OCI-LY3 (cell line): Measurements from ENCODE around the gene FAM83G.

ENCODE experiments used
- H2AFZ ChIP-seq: fragments of 200-600, 300-600 bp; shearing (Covaris generic); 2 replicates; pipeline ENCODE4 v1.6.0; 2014; ENCODE audit warnings: antibody characterized with exemption, low read depth, low read length
- H3K27ac ChIP-seq: fragments of 200-600, 300-600 bp; sonication (generic); 2 replicates; pipeline ENCODE4 v1.5.1; 2014; ENCODE audit warnings: mild to moderate bottlenecking, low read length, moderate library complexity, mixed read lengths
- H3K27me3 ChIP-seq: fragments of 200-600, 300-600 bp; sonication (generic); 2 replicates; pipeline ENCODE4 v1.6.1; 2014; ENCODE audit warnings: low read depth, low read length, mixed read lengths
- H3K36me3 ChIP-seq: fragments of 200-600, 300-600 bp; sonication (generic); replicated peaks from 2 replicates; pipeline ENCODE3; 2014; ENCODE audit warnings: low read depth, low read length, mixed read lengths
- H3K4me1 ChIP-seq: fragments of 300-600, 200-600 bp; sonication (generic); 2 replicates; pipeline ENCODE4 v1.6.1; 2014; ENCODE audit warnings: low read length, mixed read lengths
- H3K4me2 ChIP-seq: fragments of 200-600, 300-600 bp; sonication (generic); 2 replicates; pipeline ENCODE4 v1.6.1; 2014; ENCODE audit warnings: low read length, mixed read lengths
- H3K4me3 ChIP-seq: fragments of 300-600, 200-600 bp; sonication (generic); 2 replicates; pipeline ENCODE4 v1.5.1; 2014; ENCODE audit warnings: antibody characterized with exemption, mild to moderate bottlenecking, low read length, moderate library complexity
- H3K79me2 ChIP-seq: fragments of 300-600, 200-600 bp; shearing (Covaris generic); 2 replicates; pipeline ENCODE4 v1.6.1; 2014; ENCODE audit warnings: mild to moderate bottlenecking, low read length, mixed read lengths
- H3K9ac ChIP-seq: fragments of 300-600, 200-600 bp; shearing (Covaris generic); 2 replicates; pipeline ENCODE4 v1.6.0; 2014; ENCODE audit warnings: mild to moderate bottlenecking, low read length, moderate library complexity
- H3K9me3 ChIP-seq: fragments of 200-600, 300-600 bp; shearing (Covaris generic); 2 replicates; pipeline ENCODE4 v1.6.1; 2014; ENCODE audit warnings: low read length, mixed read lengths; ENCODE audit not compliant: insufficient read depth
- H4K20me1 ChIP-seq: fragments of 200-600, 300-600 bp; sonication (generic); 2 replicates; pipeline ENCODE4 v1.6.1; 2016; ENCODE audit warnings: low read length, mixed read lengths; ENCODE audit not compliant: insufficient read depth
- EZH2phosphoT487 ChIP-seq: fragments of 200-600 bp; shearing (Covaris generic); IDR thresholded peaks from 2 replicates; pipeline ENCODE4 v1.6.1; 2018; ENCODE audit warnings: antibody characterized with exemption, mixed run types, low read depth
- TF ChIP-seq, protein P1 (sequence below): fragments of 200-600, 300-600 bp; sonication (generic); IDR thresholded peaks from 2 replicates; pipeline ENCODE4 v1.5.1; 2014; ENCODE audit warnings: antibody characterized with exemption, low read length, low read depth

Gene FAM83G

DNA sequence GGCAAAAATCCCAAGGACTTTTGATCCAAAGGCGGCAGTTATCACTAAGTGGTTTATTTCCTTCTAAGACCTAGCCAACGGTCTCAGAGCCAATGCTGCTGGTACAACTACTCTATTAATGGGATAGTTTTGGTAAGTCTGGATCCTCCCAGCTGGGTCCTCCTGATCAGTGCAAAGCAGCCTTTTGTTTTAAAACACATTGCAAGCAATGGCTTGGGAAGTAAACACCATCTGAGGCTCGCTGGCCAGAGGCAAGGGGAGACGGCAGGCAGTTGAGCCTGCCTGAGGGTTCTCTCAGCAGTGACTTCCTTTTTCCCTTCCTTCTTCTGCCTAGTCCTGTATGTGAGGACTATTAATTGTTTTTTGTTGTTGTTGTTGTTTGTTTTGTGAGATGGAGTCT, 54.2 kb downstream of the FAM83G start:
- H4K20me1 ChIP-seq, result no peaks in the 10 kb centered on the region
- H3K27me3 ChIP-seq, result no peaks in the 10 kb centered on the region
- no peak overlapping the region for H3K4me3 ChIP-seq
- no peaks in the 10 kb centered on the region for H3K79me2 ChIP-seq
- H3K4me1 ChIP-seq, result no peaks in the 10 kb centered on the region
- no peaks in the 10 kb centered on the region for H3K36me3 ChIP-seq
- no peak for TF ChIP-seq EZH2phosphoT487
- TF ChIP-seq, protein P1, sequence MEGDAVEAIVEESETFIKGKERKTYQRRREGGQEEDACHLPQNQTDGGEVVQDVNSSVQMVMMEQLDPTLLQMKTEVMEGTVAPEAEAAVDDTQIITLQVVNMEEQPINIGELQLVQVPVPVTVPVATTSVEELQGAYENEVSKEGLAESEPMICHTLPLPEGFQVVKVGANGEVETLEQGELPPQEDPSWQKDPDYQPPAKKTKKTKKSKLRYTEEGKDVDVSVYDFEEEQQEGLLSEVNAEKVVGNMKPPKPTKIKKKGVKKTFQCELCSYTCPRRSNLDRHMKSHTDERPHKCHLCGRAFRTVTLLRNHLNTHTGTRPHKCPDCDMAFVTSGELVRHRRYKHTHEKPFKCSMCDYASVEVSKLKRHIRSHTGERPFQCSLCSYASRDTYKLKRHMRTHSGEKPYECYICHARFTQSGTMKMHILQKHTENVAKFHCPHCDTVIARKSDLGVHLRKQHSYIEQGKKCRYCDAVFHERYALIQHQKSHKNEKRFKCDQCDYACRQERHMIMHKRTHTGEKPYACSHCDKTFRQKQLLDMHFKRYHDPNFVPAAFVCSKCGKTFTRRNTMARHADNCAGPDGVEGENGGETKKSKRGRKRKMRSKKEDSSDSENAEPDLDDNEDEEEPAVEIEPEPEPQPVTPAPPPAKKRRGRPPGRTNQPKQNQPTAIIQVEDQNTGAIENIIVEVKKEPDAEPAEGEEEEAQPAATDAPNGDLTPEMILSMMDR, result no peak
- no peak overlapping the region for H3K4me2 ChIP-seq
- no peak overlapping the region for H2AFZ ChIP-seq
- no peak overlapping the region for H3K27ac ChIP-seq
- H3K9me3 ChIP-seq, result no peaks in the 10 kb centered on the region
- no peak overlapping the region for H3K9ac ChIP-seq

DNA sequence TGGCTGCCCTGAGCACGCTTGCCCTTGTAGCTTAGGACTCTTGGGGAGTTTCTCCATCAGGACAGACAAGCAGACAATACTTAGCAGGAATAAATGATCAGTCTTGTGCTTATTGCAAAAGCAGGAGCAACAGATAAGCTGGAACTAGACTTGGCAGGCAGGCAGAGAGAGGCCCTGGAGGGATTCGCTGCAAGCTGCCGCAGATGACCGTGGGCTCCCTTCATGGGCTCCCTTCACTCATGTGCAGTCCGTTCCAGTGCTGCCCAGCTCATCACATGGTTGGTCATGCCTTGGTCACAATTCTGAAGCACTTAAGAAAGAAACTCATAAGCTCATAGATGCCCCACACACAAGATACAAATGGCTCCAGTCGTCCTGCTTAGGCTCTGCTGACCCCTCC, 55.0 kb downstream of the FAM83G start:
- no peak overlapping the region for H3K9ac ChIP-seq
- H3K27me3 ChIP-seq, result no peaks in the 10 kb centered on the region
- no peak overlapping the region for H2AFZ ChIP-seq
- H4K20me1 ChIP-seq, result no peaks in the 10 kb centered on the region
- H3K4me2 ChIP-seq, result no peak overlapping the region
- H3K4me1 ChIP-seq, result no peaks in the 10 kb centered on the region
- no peak overlapping the region for H3K27ac ChIP-seq
- H3K79me2 ChIP-seq, result no peaks in the 10 kb centered on the region
- no peak overlapping the region for H3K4me3 ChIP-seq
- no peak for TF ChIP-seq EZH2phosphoT487
- TF ChIP-seq, protein P1, result no peak
- no peaks in the 10 kb centered on the region for H3K36me3 ChIP-seq
- no peaks in the 10 kb centered on the region for H3K9me3 ChIP-seq

- Histone ChIP-seq H3K4me1 (no peaks in the 10 kb centered on the region), H3K9me3 (no peaks in the 10 kb centered on the region), H3K4me2 (no peak overlapping the region), H3K4me3 (no peak overlapping the region), H3K79me2 (no peaks in the 10 kb centered on the region), H4K20me1 (no peaks in the 10 kb centered on the region), H3K27me3 (no peaks in the 10 kb centered on the region), H3K36me3 (no peaks in the 10 kb centered on the region), H2AFZ (no peak overlapping the region), H3K27ac (no peak overlapping the region), H3K9ac (no peak overlapping the region)
- no peak for TF ChIP-seq EZH2phosphoT487
- TF ChIP-seq, protein P1, result no peak
Observed at GRCh38 chr17:18948476-18949006, 56.0 kb downstream of the FAM83G start.

- Histone ChIP-seq H3K4me3 (no peak overlapping the region), H3K9me3 (no peaks in the 10 kb centered on the region), H3K79me2 (no peaks in the 10 kb centered on the region), H3K36me3 (no peaks in the 10 kb centered on the region), H2AFZ (no peak overlapping the region), H3K9ac (no peak overlapping the region), H3K4me2 (no peak overlapping the region), H3K27me3 (no peaks in the 10 kb centered on the region), H3K27ac (no peak overlapping the region), H3K4me1 (no peaks in the 10 kb centered on the region), H4K20me1 (no peaks in the 10 kb centered on the region)
- TF ChIP-seq EZH2phosphoT487, result no peak
- TF ChIP-seq, protein P1, result no peak
Observed at GRCh38 chr17:18947866-18948265, 56.7 kb downstream of the FAM83G start.
